GM12878 (cell line): Measurements from ENCODE around the gene KBTBD2. TPM values are rescaled to one million over a fixed set of nuclear protein-coding genes. Genes with fewer than 3 reads are reported as not detected.
A peak's percentile ranks its signal among the peaks of the same experiment; 100 is the strongest.

Source experiments
- ASH2L ChIP-seq: fragments of 300-600, 200-600 bp; sonication (generic); IDR thresholded peaks from 2 replicates; pipeline ENCODE4 v1.6.1; 2017; ENCODE audit warnings: low read depth, mild to moderate bottlenecking, borderline replicate concordance
- ATF2 ChIP-seq: IDR thresholded peaks from 2 replicates; pipeline ENCODE4 v1.6.1; 2012; ENCODE audit warnings: low read length, inconsistent platforms
- BHLHE40 ChIP-seq, 2 experiments: fragments of 450-650 bp in 1 of 2; IDR thresholded peaks; 2 replicates each; pipeline ENCODE4 v1.6.1; 2011 to 2017; ENCODE audit warnings: low read depth in 2 of 2, borderline replicate concordance in 1 of 2, improper control_type of control experiment in 1 of 2, low read length in 1 of 2, mild to moderate bottlenecking in 1 of 2
- CHD1 ChIP-seq: IDR thresholded peaks from 2 replicates; pipeline ENCODE4 v1.6.1; 2012; ENCODE audit warnings: low read depth, low read length, improper control_type of control experiment
- EGR1 ChIP-seq, 2 experiments: IDR thresholded peaks; 1 replicate in 1 of 2; 2 replicates in 1 of 2; pipeline ENCODE4 v1.6.1; 2011 to 2012; ENCODE audit warnings: low read depth in 2 of 2, low read length in 2 of 2, borderline replicate concordance in 1 of 2, mild to moderate bottlenecking in 1 of 2, moderate library complexity in 1 of 2
- FOXK2 ChIP-seq: fragments of 450-650 bp; IDR thresholded peaks from 2 replicates; pipeline ENCODE4 v1.6.1; 2017; ENCODE audit warnings: mild to moderate bottlenecking, moderate library complexity
- GATAD2B ChIP-seq: fragments of 450-650 bp; conservative IDR thresholded peaks from 2 replicates; pipeline ENCODE4 v1.6.1; 2017; ENCODE audit warnings: low read depth, mild to moderate bottlenecking, moderate library complexity
- HCFC1 ChIP-seq: fragments of 150-350 bp; IDR thresholded peaks from 2 replicates; pipeline ENCODE4 v1.6.1; 2014; ENCODE audit warnings: low read length
- HDAC6 ChIP-seq: fragments of 200-600 bp; sonication (generic); IDR thresholded peaks from one replicate; pipeline ENCODE4 v1.8.0; 2017; ENCODE audit warnings: antibody characterized with exemption; ENCODE audit not compliant: unreplicated experiment
- POLR2A ChIP-seq: IDR thresholded peaks from 2 replicates; pipeline ENCODE4 v1.6.1; 2011; ENCODE audit warnings: low read depth, mild to moderate bottlenecking, low read length
- POU2F2 ChIP-seq: IDR thresholded peaks from 3 replicates; pipeline ENCODE4 v1.6.1; 2011; ENCODE audit warnings: low read depth, mild to moderate bottlenecking, low read length, borderline replicate concordance
- RUNX3 ChIP-seq: IDR thresholded peaks from 2 replicates; pipeline ENCODE4 v1.6.1; 2012; ENCODE audit warnings: low read length, inconsistent platforms
- SP1 ChIP-seq: IDR thresholded peaks from one replicate; pipeline ENCODE4 v1.6.1; 2011; ENCODE audit warnings: low read depth, low read length
- SREBF1 ChIP-seq: IDR thresholded peaks from 2 replicates; pipeline ENCODE4 v1.6.1; 2012; ENCODE audit warnings: mild to moderate bottlenecking, low read length
- TARDBP ChIP-seq: IDR thresholded peaks from 2 replicates; pipeline ENCODE4 v1.6.1; 2016; ENCODE audit warnings: borderline replicate concordance
- ZBTB40 ChIP-seq: fragments of 450-650 bp; IDR thresholded peaks from 2 replicates; pipeline ENCODE4 v1.6.1; 2016; ENCODE audit warnings: mild to moderate bottlenecking, moderate library complexity, borderline replicate concordance
- ZNF384 ChIP-seq: IDR thresholded peaks from 2 replicates; pipeline ENCODE4 v1.6.1; 2012; ENCODE audit warnings: low read depth, mild to moderate bottlenecking, low read length, improper control_type of control experiment, borderline replicate concordance
- ZSCAN29 ChIP-seq: fragments of 450-650 bp; IDR thresholded peaks from 2 replicates; pipeline ENCODE4 v1.6.1; 2017; ENCODE audit warnings: mild to moderate bottlenecking, moderate library complexity
- polyA plus RNA-seq, 11 experiments: library from polyadenylated mRNA; depleted of rRNA in 4 of 11; unstranded in 6 of 11; stranded (reverse) in 5 of 11; fragments of >200 nt; fragmentation: Nextera tagmentation in 4 of 11; fragmentation: Illumina TruSeq in 1 of 11; extraction: Ambion mirVana in 4 of 11; extraction: Trizol in 1 of 11; gene quantifications; 1 replicate in 1 of 11; 2 replicates in 10 of 11; pipeline versions ENCODE4 v1.2.1 to v1.2.3, GENCODE V29; 2011 to 2016; ENCODE audit warnings: inconsistent platforms in 2 of 11, missing spikeins in 2 of 11, low read depth in 1 of 11
- total RNA-seq, 4 experiments: library from RNA; depleted of rRNA in 3 of 4; stranded (reverse); fragments of >200 nt in 3 of 4; fragmentation: Illumina TruSeq in 1 of 4; extraction: Trizol in 1 of 4; gene quantifications; 2 replicates each; pipeline versions ENCODE4 v1.2.1 to v1.2.3, GENCODE V29; 2013 to 2021
- TF ChIP-seq, protein P1 (sequence below): fragments of 450-650 bp; IDR thresholded peaks from 2 replicates; pipeline ENCODE4 v1.6.1; 2018; ENCODE audit warnings: borderline replicate concordance, mild to moderate bottlenecking; ENCODE audit not compliant: partially characterized antibody
- TF ChIP-seq, protein P2 (sequence below): fragments of 450-650 bp; IDR thresholded peaks from 2 replicates; pipeline ENCODE4 v1.6.1; 2016; ENCODE audit warnings: mild to moderate bottlenecking

The KBTBD2 gene
- total and polyA plus RNA-seq, 10 of the 15 experiments (the other 5 are each of a cell fraction or from before 2014, with no cell fraction given) = 8.1 to 22.3 (median 16.2) TPM

DNA sequence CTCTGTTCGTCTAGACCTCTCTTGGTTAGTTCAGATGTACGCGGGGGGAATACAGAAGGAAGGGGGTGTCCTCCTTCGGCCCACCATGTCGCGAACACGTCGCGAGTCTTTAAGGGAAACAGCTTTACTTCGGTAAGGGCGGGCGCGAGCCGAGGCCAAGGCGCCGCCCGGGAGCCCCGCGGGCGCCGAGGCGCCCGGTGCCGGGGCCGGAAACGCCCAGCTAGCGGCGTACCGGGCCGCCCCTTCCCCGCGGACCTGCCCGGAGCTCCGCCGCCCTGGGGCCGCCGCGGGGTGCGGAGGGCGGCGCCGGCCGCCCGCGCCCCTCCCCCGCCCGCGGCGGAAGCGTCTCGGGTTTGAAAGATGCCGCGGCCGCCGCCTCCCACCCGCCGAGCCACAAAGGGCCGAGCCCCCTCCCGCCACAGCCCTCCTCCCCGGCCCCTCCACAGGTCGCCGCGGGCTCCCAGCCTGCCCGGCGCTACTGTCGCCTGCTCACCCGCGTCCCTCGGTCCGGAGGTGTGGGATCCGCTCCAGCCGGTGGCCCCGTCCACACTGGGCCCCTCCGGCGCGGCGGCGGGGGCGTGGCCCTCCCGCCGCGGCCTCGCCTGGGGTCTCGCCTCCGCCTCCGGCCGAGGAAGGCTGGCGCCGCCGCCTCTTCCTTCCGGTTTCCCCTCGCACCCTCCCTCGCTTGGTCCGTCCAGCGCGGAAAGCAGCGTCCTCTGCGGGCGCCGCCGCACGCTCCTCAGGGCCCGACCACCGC, at the start of gene KBTBD2 (continued):
- TF ChIP-seq CHD1 = 0 out of 2 replicates have a peak, but pooled peaks have one; percentile 21
- TF ChIP-seq, protein P1, sequence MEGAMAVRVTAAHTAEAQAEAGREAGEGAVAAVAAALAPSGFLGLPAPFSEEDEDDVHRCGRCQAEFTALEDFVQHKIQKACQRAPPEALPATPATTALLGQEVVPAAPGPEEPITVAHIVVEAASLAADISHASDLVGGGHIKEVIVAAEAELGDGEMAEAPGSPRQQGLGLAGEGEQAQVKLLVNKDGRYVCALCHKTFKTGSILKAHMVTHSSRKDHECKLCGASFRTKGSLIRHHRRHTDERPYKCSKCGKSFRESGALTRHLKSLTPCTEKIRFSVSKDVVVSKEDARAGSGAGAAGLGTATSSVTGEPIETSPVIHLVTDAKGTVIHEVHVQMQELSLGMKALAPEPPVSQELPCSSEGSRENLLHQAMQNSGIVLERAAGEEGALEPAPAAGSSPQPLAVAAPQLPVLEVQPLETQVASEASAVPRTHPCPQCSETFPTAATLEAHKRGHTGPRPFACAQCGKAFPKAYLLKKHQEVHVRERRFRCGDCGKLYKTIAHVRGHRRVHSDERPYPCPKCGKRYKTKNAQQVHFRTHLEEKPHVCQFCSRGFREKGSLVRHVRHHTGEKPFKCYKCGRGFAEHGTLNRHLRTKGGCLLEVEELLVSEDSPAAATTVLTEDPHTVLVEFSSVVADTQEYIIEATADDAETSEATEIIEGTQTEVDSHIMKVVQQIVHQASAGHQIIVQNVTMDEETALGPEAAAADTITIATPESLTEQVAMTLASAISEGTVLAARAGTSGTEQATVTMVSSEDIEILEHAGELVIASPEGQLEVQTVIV = no peak
- TF ChIP-seq HCFC1 = no peak
- 0 out of 2 replicates have a peak, but pooled peaks have one; percentile 41 for TF ChIP-seq ASH2L
- TF ChIP-seq EGR1 (IDR thresholded peaks at IDR 0.05; ENCODE audit: borderline replicate concordance in 1 of 2, low read depth in 2 of 2, low read length in 2 of 2) = peak in 1 of 2 experiments; percentile 86; a peak in 2 of 3 replicates
- no peak for TF ChIP-seq HDAC6
- peak; percentile 70 for TF ChIP-seq POU2F2
- no peak for TF ChIP-seq ZNF384
- TF ChIP-seq SREBF1 = no peak
- TF ChIP-seq ZBTB40 = no peak
- peak; percentile 9 for TF ChIP-seq SP1
- no peak; the same call in 1 of the 2 replicates for TF ChIP-seq ZSCAN29
- TF ChIP-seq, protein P2, sequence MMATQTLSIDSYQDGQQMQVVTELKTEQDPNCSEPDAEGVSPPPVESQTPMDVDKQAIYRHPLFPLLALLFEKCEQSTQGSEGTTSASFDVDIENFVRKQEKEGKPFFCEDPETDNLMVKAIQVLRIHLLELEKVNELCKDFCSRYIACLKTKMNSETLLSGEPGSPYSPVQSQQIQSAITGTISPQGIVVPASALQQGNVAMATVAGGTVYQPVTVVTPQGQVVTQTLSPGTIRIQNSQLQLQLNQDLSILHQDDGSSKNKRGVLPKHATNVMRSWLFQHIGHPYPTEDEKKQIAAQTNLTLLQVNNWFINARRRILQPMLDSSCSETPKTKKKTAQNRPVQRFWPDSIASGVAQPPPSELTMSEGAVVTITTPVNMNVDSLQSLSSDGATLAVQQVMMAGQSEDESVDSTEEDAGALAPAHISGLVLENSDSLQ = no peak
- peak; percentile 17 to 80; a peak in 3 of 4 replicates for TF ChIP-seq BHLHE40 (IDR thresholded peaks at IDR 0.05; ENCODE audit: borderline replicate concordance in 1 of 2, low read depth in 2 of 2, low read length in 1 of 2)
- TF ChIP-seq POLR2A = peak; percentile 82
- no peak for TF ChIP-seq FOXK2
- TF ChIP-seq GATAD2B = peak; percentile 83; the same call in 1 of the 2 replicates
- no peak for TF ChIP-seq ATF2
- TF ChIP-seq RUNX3 = peak; percentile 41
- 0 out of 2 replicates have a peak, but pooled peaks have one; percentile 22 for TF ChIP-seq TARDBP
